HG03097 (cell line): ENCODE results near the gene DPYD.
"Not testable (repeated sequence)": the region's sequence is repeated elsewhere in the genome, so short reads cannot be mapped to it uniquely, and the experiment has no call there.

Experiments used
- ATAC-seq: cut with Tn5 transposase; IDR thresholded peaks from one replicate; pipeline ENCODE4 v1.9.1; 2021; ENCODE audit not compliant: unreplicated experiment, low FRiP score

The DPYD gene

GRCh38 chr1:97384294-97384968, 536.4 kb downstream of the DPYD start:
- no peak for ATAC-seq

- ATAC-seq, result no peak
Measured at GRCh38 chr1:97383797-97384196, 537.0 kb downstream of the DPYD start.

GRCh38 chr1:97382206-97382605, 538.6 kb downstream of the DPYD start:
- no peak for ATAC-seq

- no peak for ATAC-seq
Measured at GRCh38 chr1:97379387-97380075, 541.3 kb downstream of the DPYD start.

GRCh38 chr1:97378596-97378995, 542.2 kb downstream of the DPYD start:
- ATAC-seq, result no peak

- ATAC-seq, result no peak
Measured at GRCh38 chr1:97377432-97378034, 543.3 kb downstream of the DPYD start.

GRCh38 chr1:97373000-97373399, 547.8 kb downstream of the DPYD start:
- no peak for ATAC-seq

- ATAC-seq, result no peak
Measured at GRCh38 chr1:97372531-97372930, 548.3 kb downstream of the DPYD start.

GRCh38 chr1:97368296-97368695, 552.5 kb downstream of the DPYD start:
- ATAC-seq, result no peak

- ATAC-seq, result no peak
Measured at GRCh38 chr1:97366984-97367383, 553.9 kb downstream of the DPYD start.

- no peak for ATAC-seq
Measured at GRCh38 chr1:97365026-97365425, 555.8 kb downstream of the DPYD start.

- no peak for ATAC-seq
Measured at GRCh38 chr1:97364086-97364485, 556.7 kb downstream of the DPYD start.

- no peak for ATAC-seq
Measured at GRCh38 chr1:97356309-97356708, 564.5 kb downstream of the DPYD start.

GRCh38 chr1:97352936-97353382, 567.9 kb downstream of the DPYD start:
- no peak for ATAC-seq

GRCh38 chr1:97351846-97352245, 569.0 kb downstream of the DPYD start:
- no peak for ATAC-seq

- ATAC-seq, result no peak
Measured at GRCh38 chr1:97350662-97351061, 570.2 kb downstream of the DPYD start.

GRCh38 chr1:97350241-97350640, 570.6 kb downstream of the DPYD start:
- ATAC-seq, result no peak

GRCh38 chr1:97349794-97350193, 571.0 kb downstream of the DPYD start:
- ATAC-seq, result not testable (repeated sequence)

GRCh38 chr1:97348599-97349265, 572.1 kb downstream of the DPYD start:
- ATAC-seq, result no peak

- no peak for ATAC-seq
Measured at GRCh38 chr1:97340951-97341350, 579.9 kb downstream of the DPYD start.

- ATAC-seq, result no peak
Measured at GRCh38 chr1:97338347-97338746, 582.5 kb downstream of the DPYD start.
